ENCODE data around the gene ANKS6.

Gene ANKS6

GRCh38 chr9:98778711-98779530 is 17.4 kb downstream of the ANKS6 start:
- DNase-seq (ENCODE audit: insufficient read length, low spot score) (peak; percentile 45), FAIRE-seq (no peak)

GRCh38 chr9:98778251-98778650 is 18.1 kb downstream of the ANKS6 start:
- DNase-seq (ENCODE audit: insufficient read length, low spot score) (no peak), FAIRE-seq (no peak)
- no peak for TF ChIP-seq CTCF (IDR thresholded peaks at IDR 0.05; ENCODE audit: insufficient read depth, missing control alignments)

More at GRCh38 chr9:98778711-98779530, 17.4 kb downstream of the ANKS6 start:
- no peak for TF ChIP-seq CTCF (IDR thresholded peaks at IDR 0.05; ENCODE audit: insufficient read depth, missing control alignments)

GRCh38 chr9:98777618-98778017 is 18.7 kb downstream of the ANKS6 start:
- no peak for FAIRE-seq
- no peak for DNase-seq (ENCODE audit: insufficient read length, low spot score)
- TF ChIP-seq CTCF (IDR thresholded peaks at IDR 0.05; ENCODE audit: insufficient read depth, missing control alignments): no peak

GRCh38 chr9:98775831-98776441 is 20.4 kb downstream of the ANKS6 start:
- FAIRE-seq: no peak
- TF ChIP-seq CTCF (IDR thresholded peaks at IDR 0.05; ENCODE audit: insufficient read depth, missing control alignments): peak; percentile 91
- DNase-seq (ENCODE audit: insufficient read length, low spot score): peak; percentile 74

- peak; percentile 30 for TF ChIP-seq CTCF (IDR thresholded peaks at IDR 0.05; ENCODE audit: insufficient read depth, missing control alignments)
- FAIRE-seq (no peak), DNase-seq (ENCODE audit: insufficient read length, low spot score) (no peak)
These were observed 21.6 kb downstream of the ANKS6 start for GRCh38 chr9:98774746-98775145.

- FAIRE-seq (no peak), DNase-seq (ENCODE audit: insufficient read length, low spot score) (no peak)
- TF ChIP-seq CTCF (IDR thresholded peaks at IDR 0.05; ENCODE audit: insufficient read depth, missing control alignments): no peak
These were observed 22.6 kb downstream of the ANKS6 start for GRCh38 chr9:98773721-98774120.

All from D721Med (cell line).